DMS153 treated with DMSO at 0.1 percent for 48 hours (cell line): ENCODE results near the gene SPAG9.

Source experiments
- DNase-seq: peaks from one replicate; lab custom pipeline; 2025; ENCODE audit not compliant: unreplicated experiment; lab: John Stamatoyannopoulos, UW

The SPAG9 gene

GRCh38 chr17:51120739-51121619, at the start of gene SPAG9:
Gene SPAG9 (minus strand): TSS chr17:51120868. CDS start chr17:51120656, 212 bp downstream.
- DNase-seq: peak; percentile 90

- no peak for DNase-seq
Observed at GRCh38 chr17:51169340-51169739, 48.7 kb upstream of the SPAG9 start.

- DNase-seq: no peak
Observed at GRCh38 chr17:51166987-51167931, 46.6 kb upstream of the SPAG9 start.

GRCh38 chr17:51166198-51166986, 45.7 kb upstream of the SPAG9 start, which contains the start of gene NME2:
Gene NME2 (plus strand): TSS chr17:51166411. CDS start chr17:51166831, 420 bp downstream.
- DNase-seq: peak; percentile 55

- no peak for DNase-seq
Observed at GRCh38 chr17:51165680-51166197, 45.1 kb upstream of the SPAG9 start.

GRCh38 chr17:51164911-51165679, 44.4 kb upstream of the SPAG9 start:
- no peak for DNase-seq

GRCh38 chr17:51161541-51161940, 40.9 kb upstream of the SPAG9 start:
- no peak for DNase-seq

GRCh38 chr17:51159604-51160003, 38.9 kb upstream of the SPAG9 start:
- DNase-seq: no peak

- no peak for DNase-seq
Observed at GRCh38 chr17:51155416-51155815, 34.7 kb upstream of the SPAG9 start.

GRCh38 chr17:51154176-51154575, 33.5 kb upstream of the SPAG9 start:
- DNase-seq: no peak

GRCh38 chr17:51153210-51154072, 32.8 kb upstream of the SPAG9 start, which contains the start of gene NME1:
Gene NME1 (plus strand): TSS chr17:51153559. CDS start chr17:51155655, 2,096 bp downstream.
- peak; percentile 99 for DNase-seq

- peak; percentile 37 for DNase-seq
Observed at GRCh38 chr17:51152766-51153209, 32.1 kb upstream of the SPAG9 start.

GRCh38 chr17:51150932-51151331, 30.3 kb upstream of the SPAG9 start:
- DNase-seq: no peak

GRCh38 chr17:51149163-51149562, 28.5 kb upstream of the SPAG9 start:
- no peak for DNase-seq

- DNase-seq: no peak
Observed at GRCh38 chr17:51147650-51148049, 27.0 kb upstream of the SPAG9 start.

GRCh38 chr17:51144266-51145022, 23.8 kb upstream of the SPAG9 start:
- no peak for DNase-seq

- DNase-seq: no peak
Observed at GRCh38 chr17:51142597-51142996, 21.9 kb upstream of the SPAG9 start.

- no peak for DNase-seq
Observed at GRCh38 chr17:51135956-51136355, 15.3 kb upstream of the SPAG9 start.
